ENCODE data around the gene ACER2. TPM values are rescaled to one million over a fixed set of nuclear protein-coding genes. Genes with fewer than 3 reads are reported as not detected.

The ACER2 gene
- total RNA-seq, 1 donor from 2014 or later = 8.4 TPM

- DNase-seq (ENCODE audit: low spot score, unreplicated experiment) = no peak
- TF ChIP-seq CTCF (IDR thresholded peaks at IDR 0.05; ENCODE audit: unreplicated experiment) = no peak
- Mint-ChIP-seq H3K4me3 (ENCODE audit: low read depth) (no peak overlapping the region), H3K27me3 (peaks cover 9% of the 10 kb centered on the region), H3K36me3 (ENCODE audit: insufficient read depth) (no peaks in the 10 kb centered on the region), H3K27ac (no peak overlapping the region), H3K4me1 (ENCODE audit: low read depth) (peaks cover 3% of the 10 kb centered on the region), H3K9me3 (ENCODE audit: low read depth) (no peaks in the 10 kb centered on the region)
Measured at GRCh38 chr9:19479874-19480273, 71.1 kb downstream of the ACER2 start.

- Mint-ChIP-seq H3K27me3 (peaks cover 9% of the 10 kb centered on the region), H3K27ac (no peak overlapping the region), H3K36me3 (ENCODE audit: insufficient read depth) (no peaks in the 10 kb centered on the region), H3K4me1 (ENCODE audit: low read depth) (peaks cover 3% of the 10 kb centered on the region), H3K9me3 (ENCODE audit: low read depth) (no peaks in the 10 kb centered on the region), H3K4me3 (ENCODE audit: low read depth) (no peak overlapping the region)
- no peak for TF ChIP-seq CTCF (IDR thresholded peaks at IDR 0.05; ENCODE audit: unreplicated experiment)
- DNase-seq (ENCODE audit: low spot score, unreplicated experiment) = no peak
Measured at GRCh38 chr9:19480345-19480744, 71.5 kb downstream of the ACER2 start.

- no peak for TF ChIP-seq CTCF (IDR thresholded peaks at IDR 0.05; ENCODE audit: unreplicated experiment)
- Mint-ChIP-seq H3K27me3 (peaks cover 9% of the 10 kb centered on the region), H3K27ac (no peak overlapping the region), H3K9me3 (ENCODE audit: low read depth) (no peaks in the 10 kb centered on the region), H3K36me3 (ENCODE audit: insufficient read depth) (no peaks in the 10 kb centered on the region), H3K4me1 (ENCODE audit: low read depth) (peaks cover 3% of the 10 kb centered on the region), H3K4me3 (ENCODE audit: low read depth) (no peak overlapping the region)
- DNase-seq (ENCODE audit: low spot score, unreplicated experiment) = no peak
Measured at GRCh38 chr9:19481121-19481870, 72.5 kb downstream of the ACER2 start.

GRCh38 chr9:19481971-19482404 lies 73.2 kb downstream of the ACER2 start:
- no peaks in the 10 kb centered on the region for H3K9me3 Mint-ChIP-seq (ENCODE audit: low read depth)
- no peaks in the 10 kb centered on the region for H3K36me3 Mint-ChIP-seq (ENCODE audit: insufficient read depth)
- DNase-seq (ENCODE audit: low spot score, unreplicated experiment) = no peak
- no peak overlapping the region for H3K27ac Mint-ChIP-seq
- peaks cover 3% of the 10 kb centered on the region for H3K4me1 Mint-ChIP-seq (ENCODE audit: low read depth)
- H3K4me3 Mint-ChIP-seq (ENCODE audit: low read depth) = no peak overlapping the region
- no peak for TF ChIP-seq CTCF (IDR thresholded peaks at IDR 0.05; ENCODE audit: unreplicated experiment)
- H3K27me3 Mint-ChIP-seq = peaks cover 9% of the 10 kb centered on the region

GRCh38 chr9:19484699-19485098 lies 75.9 kb downstream of the ACER2 start:
- Mint-ChIP-seq H3K4me3 (ENCODE audit: low read depth) (no peak overlapping the region), H3K27ac (no peak overlapping the region), H3K4me1 (ENCODE audit: low read depth) (no peaks in the 10 kb centered on the region), H3K36me3 (ENCODE audit: insufficient read depth) (no peaks in the 10 kb centered on the region), H3K9me3 (ENCODE audit: low read depth) (no peaks in the 10 kb centered on the region), H3K27me3 (peaks cover 12% of the 10 kb centered on the region)
- DNase-seq (ENCODE audit: low spot score, unreplicated experiment) = no peak
- no peak for TF ChIP-seq CTCF (IDR thresholded peaks at IDR 0.05; ENCODE audit: unreplicated experiment)

Measured in progenitor cell of endocrine pancreas (in vitro differentiated cells).